Stomach (tissue), 9 donors: Measurements from ENCODE around the gene TSPO2. TPM values are rescaled to one million over a fixed set of nuclear protein-coding genes. Genes with fewer than 3 reads are reported as not detected.

Experiments used
- DNase-seq, 2 donors: peaks; one replicate each; pipeline versions ENCODE4 v3.0.0 to v3.0.0-alpha.2; 2013 to 2019
- H3K27ac ChIP-seq, 5 donors: fragments of 200-600 bp in 4 of 5; sonication (generic) in 4 of 5; one replicate each; pipeline ENCODE4 v1.5.1; 2013 to 2019; ENCODE audit warnings: mild to moderate bottlenecking in 1 of 5, moderate library complexity in 1 of 5
- H3K27me3 ChIP-seq, 3 donors: fragments of 200-600 bp; sonication (generic); one replicate each; pipeline ENCODE4 v1.5.1; 2017 to 2019; ENCODE audit warnings: mixed run types in 1 of 3
- H3K36me3 ChIP-seq, 4 donors: fragments of 200-600 bp; sonication (generic); 1 replicate in 3 of 4; 2 replicates in 1 of 4; pipeline ENCODE4 v1.5.1; 2016 to 2019
- H3K4me1 ChIP-seq, 4 donors: fragments of 200-600 bp; sonication (generic); one replicate each; pipeline ENCODE4 v1.5.1; 2016 to 2019
- H3K4me3 ChIP-seq, 4 donors: fragments of 200-600 bp; sonication (generic) in 3 of 4; one replicate each; pipeline ENCODE4 v1.5.1; 2016 to 2019; ENCODE audit warnings: mild to moderate bottlenecking in 1 of 4
- H3K9me3 ChIP-seq, 4 donors: fragments of 200-600 bp; sonication (generic); one replicate each; pipeline ENCODE4 v1.5.1; 2016 to 2019
- EP300 ChIP-seq: sonication (generic); formaldehyde crosslinking; IDR thresholded peaks from one replicate; pipeline ENCODE4 v1.6.1; 2017; ENCODE audit warnings: antibody characterized with exemption
- POLR2A ChIP-seq, 4 donors: fragments of 450-650 bp; IDR thresholded peaks; one replicate each; pipeline ENCODE4 v1.6.1; 2016; ENCODE audit warnings: antibody characterized with exemption in 4 of 4, control low read depth in 2 of 4, mild to moderate bottlenecking in 1 of 4, moderate library complexity in 1 of 4
- POLR2AphosphoS5 ChIP-seq, 3 donors: sonication (generic); formaldehyde crosslinking; IDR thresholded peaks; one replicate each; pipeline ENCODE4 v1.6.1; 2016; ENCODE audit warnings: antibody characterized with exemption in 3 of 3
- WGBS, 5 donors: extraction: QIAGEN DNeasy Blood & Tissue Kit in 3 of 5; methylation state at CpG; one replicate each; pipeline versions ENCODE4 v1.1.5 to v1.1.7; 2013 to 2018; 5-methylcytosine and 5-hydroxymethylcytosine counted together
- intact Hi-C: fragments of 100-400 bp; cut with DNase I; formaldehyde crosslinking; loops from one replicate; pipeline ENCODE4 v1.15.1; 2023; ENCODE audit warnings: low total_unique reads
- polyA plus RNA-seq, 3 donors: library from polyadenylated mRNA; stranded (reverse); fragments of 200-250 nt; gene quantifications; one replicate each; pipeline ENCODE4 v1.2.3, GENCODE V29; 2013
- total RNA-seq, 5 donors: library from RNA; depleted of rRNA; stranded (reverse); fragments of >200 nt; gene quantifications; one replicate each; pipeline versions ENCODE4 v1.1.0 to v1.2.3, GENCODE V29; 2014 to 2016
- TF ChIP-seq, protein P1 (sequence below), 7 experiments: fragments of 450-650 bp in 4 of 7; fragments of 200-600 bp in 3 of 7; sonication (generic) in 3 of 7; IDR thresholded peaks; one replicate each; pipeline ENCODE4 v1.5.1; 2016 to 2019; ENCODE audit warnings: antibody characterized with exemption in 7 of 7, control low read depth in 2 of 7, mild to moderate bottlenecking in 1 of 7
- donor health status: healthy with polysubstance abuse.
- donor health status: Bipolar disorder and iron deficiency.
- donor health status: healthy.

TSPO2 gene
- total and polyA plus RNA-seq, 8 donors, result 0.15 to 1.4 (median 0.92) TPM; not detected in 5

- no peak for TF ChIP-seq POLR2A (IDR thresholded peaks at IDR 0.05)
- TF ChIP-seq, protein P1, sequence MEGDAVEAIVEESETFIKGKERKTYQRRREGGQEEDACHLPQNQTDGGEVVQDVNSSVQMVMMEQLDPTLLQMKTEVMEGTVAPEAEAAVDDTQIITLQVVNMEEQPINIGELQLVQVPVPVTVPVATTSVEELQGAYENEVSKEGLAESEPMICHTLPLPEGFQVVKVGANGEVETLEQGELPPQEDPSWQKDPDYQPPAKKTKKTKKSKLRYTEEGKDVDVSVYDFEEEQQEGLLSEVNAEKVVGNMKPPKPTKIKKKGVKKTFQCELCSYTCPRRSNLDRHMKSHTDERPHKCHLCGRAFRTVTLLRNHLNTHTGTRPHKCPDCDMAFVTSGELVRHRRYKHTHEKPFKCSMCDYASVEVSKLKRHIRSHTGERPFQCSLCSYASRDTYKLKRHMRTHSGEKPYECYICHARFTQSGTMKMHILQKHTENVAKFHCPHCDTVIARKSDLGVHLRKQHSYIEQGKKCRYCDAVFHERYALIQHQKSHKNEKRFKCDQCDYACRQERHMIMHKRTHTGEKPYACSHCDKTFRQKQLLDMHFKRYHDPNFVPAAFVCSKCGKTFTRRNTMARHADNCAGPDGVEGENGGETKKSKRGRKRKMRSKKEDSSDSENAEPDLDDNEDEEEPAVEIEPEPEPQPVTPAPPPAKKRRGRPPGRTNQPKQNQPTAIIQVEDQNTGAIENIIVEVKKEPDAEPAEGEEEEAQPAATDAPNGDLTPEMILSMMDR (IDR thresholded peaks at IDR 0.05), result no peak
- TF ChIP-seq EP300, result no peak
- TF ChIP-seq POLR2AphosphoS5 (IDR thresholded peaks at IDR 0.05), result no peak
- Histone ChIP-seq H3K9me3 (no peaks in the 10 kb centered on the region), H3K27me3 (no peaks in the 10 kb centered on the region), H3K27ac (peak overlapping the region in 1 of 5 donors; percentile 69), H3K4me1 (peaks cover 18 to 83% (median 44%) of the 10 kb centered on the region in 4 donors), H3K36me3 (no peaks in the 10 kb centered on the region), H3K4me3 (no peak overlapping the region)
- 72 to 97% (median 93%) methylated on average over 1 of the region's 1 CpG for WGBS, 5 donors
- peak in 1 of 2 donors; percentile 38 for DNase-seq
- intact Hi-C loops, result no loop called here
Measured at GRCh38 chr6:41049521-41049920, 7.3 kb downstream of the TSPO2 start.

GRCh38 chr6:41049955-41050354, 7.7 kb downstream of the TSPO2 start:
- peak overlapping the region in 1 of 5 donors; percentile 10 for H3K27ac ChIP-seq
- no peaks in the 10 kb centered on the region for H3K27me3 ChIP-seq
- no peaks in the 10 kb centered on the region for H3K36me3 ChIP-seq
- H3K4me3 ChIP-seq, result no peak overlapping the region
- no peak for DNase-seq
- H3K9me3 ChIP-seq, result no peaks in the 10 kb centered on the region
- WGBS, 5 donors, result 82 to 89% (median 88%) methylated on average over 7 of the region's 7 CpGs
- no peak for TF ChIP-seq POLR2A (IDR thresholded peaks at IDR 0.05)
- TF ChIP-seq, protein P1 (IDR thresholded peaks at IDR 0.05), result no peak
- TF ChIP-seq EP300, result no peak
- no peak for TF ChIP-seq POLR2AphosphoS5 (IDR thresholded peaks at IDR 0.05)
- intact Hi-C loops, result no loop called here
- H3K4me1 ChIP-seq, result peaks cover 18 to 87% (median 46%) of the 10 kb centered on the region in 4 donors

DNA sequence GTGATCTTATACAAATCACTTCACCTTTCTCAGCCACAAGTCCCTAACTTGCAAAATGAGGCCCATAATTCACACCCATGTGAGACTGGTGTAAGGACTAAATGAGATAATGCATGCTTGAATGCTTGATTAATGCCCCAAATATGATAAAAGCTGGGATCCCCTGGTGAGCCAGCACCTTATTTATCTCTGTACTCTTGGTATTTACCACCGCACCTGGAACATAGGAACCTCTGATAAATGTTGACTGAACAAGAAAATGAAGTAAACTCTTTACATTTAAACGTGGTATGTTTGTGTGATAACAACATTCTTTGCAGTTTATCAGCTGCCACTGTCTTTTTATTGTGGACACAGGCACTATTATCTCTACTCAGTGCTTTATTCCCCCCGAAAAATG, 8.3 kb downstream of the TSPO2 start:
- H3K27ac ChIP-seq, result peak overlapping the region in 1 of 5 donors; percentile 10
- peaks cover 18 to 93% (median 49%) of the 10 kb centered on the region in 4 donors for H3K4me1 ChIP-seq
- no peak for TF ChIP-seq POLR2A (IDR thresholded peaks at IDR 0.05)
- TF ChIP-seq EP300, result no peak
- TF ChIP-seq POLR2AphosphoS5 (IDR thresholded peaks at IDR 0.05), result no peak
- TF ChIP-seq, protein P1 (IDR thresholded peaks at IDR 0.05), result no peak
- intact Hi-C loops, result no loop called here
- DNase-seq, result no peak
- no peaks in the 10 kb centered on the region for H3K27me3 ChIP-seq
- H3K4me3 ChIP-seq, result no peak overlapping the region
- no peaks in the 10 kb centered on the region for H3K36me3 ChIP-seq
- no peaks in the 10 kb centered on the region for H3K9me3 ChIP-seq
- WGBS, 5 donors, result 27 to 57% (median 49%) methylated on average over 3 of the region's 3 CpGs

GRCh38 chr6:41051873-41052272, 9.6 kb downstream of the TSPO2 start:
- H3K27me3 ChIP-seq, result no peaks in the 10 kb centered on the region
- WGBS, 5 donors, result 76 to 82% (median 77%) methylated on average over 5 of the region's 5 CpGs
- no peak overlapping the region for H3K27ac ChIP-seq
- no peaks in the 10 kb centered on the region for H3K9me3 ChIP-seq
- DNase-seq, result no peak
- no peaks in the 10 kb centered on the region for H3K36me3 ChIP-seq
- no peak for TF ChIP-seq POLR2A (IDR thresholded peaks at IDR 0.05)
- TF ChIP-seq, protein P1 (IDR thresholded peaks at IDR 0.05), result no peak
- no peak for TF ChIP-seq POLR2AphosphoS5 (IDR thresholded peaks at IDR 0.05)
- TF ChIP-seq EP300, result no peak
- intact Hi-C loops, result no loop called here
- no peak overlapping the region for H3K4me3 ChIP-seq
- peaks cover 16 to 91% (median 48%) of the 10 kb centered on the region in 4 donors for H3K4me1 ChIP-seq
